Esophagus muscularis mucosa (tissue), 3 donors: Measurements from ENCODE around the gene PLEKHG3.

Experiments
- CTCF ChIP-seq, 3 experiments: fragments of 200-600 bp in 2 of 3; fragments of 450-650 bp in 1 of 3; sonication (generic) in 2 of 3; IDR thresholded peaks; one replicate each; pipeline ENCODE4 v1.5.1; 2017 to 2019; ENCODE audit warnings: antibody characterized with exemption in 3 of 3, mild to moderate bottlenecking in 2 of 3, moderate library complexity in 1 of 3
- POLR2A ChIP-seq: fragments of 450-650 bp; IDR thresholded peaks from one replicate; pipeline ENCODE4 v1.6.1; 2017; ENCODE audit warnings: antibody characterized with exemption, moderate library complexity, mild to moderate bottlenecking, low read depth

GRCh38 chr14:64788706-64789105 is 84.5 kb downstream of the PLEKHG3 start:
- no peak for TF ChIP-seq CTCF (IDR thresholded peaks at IDR 0.05)
- TF ChIP-seq POLR2A = no peak
